Heart left ventricle (tissue), 13 donors: ENCODE measurements around the gene GALNT10.

Experiments used
- CTCF ChIP-seq, 12 donors: fragments of 200-600 bp; sonication (generic) in 4 of 12; IDR thresholded peaks; one replicate each; pipeline versions ENCODE4 v1.5.0 to v1.8.0; 2018 to 2022; ENCODE audit warnings: antibody characterized with exemption in 12 of 12, mild to moderate bottlenecking in 5 of 12
- POLR2A ChIP-seq, 2 donors: fragments of 450-650 bp; IDR thresholded peaks; one replicate each; pipeline ENCODE4 v1.6.1; 2017; ENCODE audit warnings: antibody characterized with exemption in 2 of 2, mild to moderate bottlenecking in 2 of 2, moderate library complexity in 2 of 2
- donor health status: ischemic (EF 13 %, LVEDD 7.1; RV severe dilation, severe dysfunction).
- donor health status: DM: no; HTN: yes; CAD: no.
- donor health status: DM: no; HTN: no; CAD: no.
- donor health status: ischemic (EF 25% LVEDD 6.9; RV normal size, moderate dysfunction).
- donor health status: ischemic (EF 25% LVEDD 5.7; RV mildly dilated, moderate dysfunction).
- donor health status: ischemic (EF 35%, LVEDD 5.7; RV mildly dilated, moderate dysfunction).
- donor health status: nonischemic (EF 11% LVEDD 7.7; RV severe dilation, severe dysfunction).
- donor health status: DM: yes; HTN: yes; CAD: no.
- donor health status: PGD.
- donor health status: ischemic (EF 29% LVEDD 5.4; RV normal size, mild dysfunction).
- donor health status: nonischemic (EF 23%, LVEDD 6.1; RV moderate dilation, normal function).

- TF ChIP-seq CTCF (IDR thresholded peaks at IDR 0.05) = no peak
- TF ChIP-seq POLR2A (IDR thresholded peaks at IDR 0.05) = no peak
Measured at GRCh38 chr5:154213592-154213991, 23.1 kb downstream of the GALNT10 start.
